ENCODE measurements around the gene RPTOR. TPM values are rescaled to one million over a fixed set of nuclear protein-coding genes. Genes with fewer than 3 reads are reported as not detected.
A peak's percentile ranks its signal among the peaks of the same experiment; 100 is the strongest.

The RPTOR gene
- total RNA-seq, 1 donor from 2014 or later = 19.0 TPM

GRCh38 chr17:80819422-80820164 is 275.0 kb downstream of the RPTOR start:
- ATAC-seq (ENCODE audit: poor library complexity) = no peak
- intact Hi-C loops (cut with DNase I) = no loop called here
- DNase-seq = no peak

GRCh38 chr17:80820331-80820730 is 275.7 kb downstream of the RPTOR start:
- intact Hi-C loops (cut with DNase I) = no loop called here
- ATAC-seq (ENCODE audit: poor library complexity) (no peak), DNase-seq (no peak)

GRCh38 chr17:80821546-80821945 is 276.9 kb downstream of the RPTOR start:
- ATAC-seq (ENCODE audit: poor library complexity) (no peak), DNase-seq (no peak)
- intact Hi-C loops (cut with DNase I) = no loop called here

- DNase-seq = no peak
- ATAC-seq (ENCODE audit: poor library complexity) = no peak
- intact Hi-C loops (cut with DNase I) = no loop called here
These were observed 277.5 kb downstream of the RPTOR start for GRCh38 chr17:80822021-80822699.

GRCh38 chr17:80822700-80823410 is 278.2 kb downstream of the RPTOR start:
- no peak for ATAC-seq (ENCODE audit: poor library complexity)
- no peak for DNase-seq
- intact Hi-C loops (cut with DNase I) = no loop called here

GRCh38 chr17:80824549-80825470 is 280.2 kb downstream of the RPTOR start:
- DNase-seq (no peak), ATAC-seq (ENCODE audit: poor library complexity) (no peak)
- intact Hi-C loops (cut with DNase I) = no loop called here

- DNase-seq (no peak), ATAC-seq (ENCODE audit: poor library complexity) (no peak)
- intact Hi-C loops (cut with DNase I) = no loop called here
These were observed 281.1 kb downstream of the RPTOR start for GRCh38 chr17:80825471-80826345.

GRCh38 chr17:80826346-80826954 is 281.8 kb downstream of the RPTOR start:
- DNase-seq = no peak
- no peak for ATAC-seq (ENCODE audit: poor library complexity)
- intact Hi-C loops (cut with DNase I) = no loop called here

- DNase-seq (peak; percentile 66), ATAC-seq (ENCODE audit: poor library complexity) (peak; percentile 47)
- intact Hi-C loops (cut with DNase I) = no loop called here
These were observed 282.5 kb downstream of the RPTOR start for GRCh38 chr17:80826955-80827645.

- intact Hi-C loops (cut with DNase I) = no loop called here
- no peak for ATAC-seq (ENCODE audit: poor library complexity)
- DNase-seq = no peak
These were observed 283.3 kb downstream of the RPTOR start for GRCh38 chr17:80827646-80828643.

GRCh38 chr17:80829166-80829813 is 284.7 kb downstream of the RPTOR start:
- ATAC-seq (ENCODE audit: poor library complexity) = no peak
- DNase-seq = no peak
- intact Hi-C loops (cut with DNase I) = no loop called here

- no peak for DNase-seq
- intact Hi-C loops (cut with DNase I) = no loop called here
These were observed 285.6 kb downstream of the RPTOR start for GRCh38 chr17:80830020-80830780.

GRCh38 chr17:80831491-80831890 is 286.9 kb downstream of the RPTOR start:
- DNase-seq = no peak
- intact Hi-C loops (cut with DNase I) = no loop called here

More at GRCh38 chr17:80830020-80830780, 285.6 kb downstream of the RPTOR start:
- no peak for ATAC-seq (ENCODE audit: poor library complexity)

GRCh38 chr17:80832266-80832676 is 287.6 kb downstream of the RPTOR start:
- intact Hi-C loops (cut with DNase I) = no loop called here
- DNase-seq (no peak), ATAC-seq (ENCODE audit: poor library complexity) (peak; percentile 7)

More at GRCh38 chr17:80831491-80831890, 286.9 kb downstream of the RPTOR start:
- ATAC-seq (ENCODE audit: poor library complexity) = no peak

All from Right ventricle myocardium superior (tissue), 1 donor.